ENCODE data around the gene INSRR. TPM values are rescaled to one million over a fixed set of nuclear protein-coding genes. Genes with fewer than 3 reads are reported as not detected.
A peak's percentile ranks its signal among the peaks of the same experiment; 100 is the strongest.

INSRR gene
- total RNA-seq, 3 donors from 2014 or later, result 0.15 to 0.33 TPM; not detected in 1

DNA sequence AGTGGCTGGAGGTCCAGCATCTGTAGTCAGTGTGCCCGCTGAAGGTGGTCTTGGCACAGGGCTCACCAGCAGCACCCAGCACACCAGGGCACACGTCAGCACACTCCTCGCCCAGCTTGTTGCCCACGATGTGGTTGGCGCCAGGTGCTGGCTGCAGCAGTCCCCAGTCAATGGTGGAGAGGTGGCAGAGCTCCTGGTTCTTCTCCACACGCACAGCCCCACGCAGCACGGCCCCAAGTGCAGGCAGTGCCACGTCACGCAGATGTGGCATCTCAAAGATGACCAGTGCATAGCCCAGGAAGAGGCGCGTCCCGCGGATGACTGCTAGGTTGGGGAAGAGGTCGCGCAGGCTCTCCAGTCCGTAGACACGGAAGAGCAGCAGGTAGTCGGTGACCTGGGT is 5.2 kb downstream of the INSRR start:
- intact Hi-C loops (cut with DNase I; ENCODE audit: low total_unique reads), result no loop called here
- peaks cover 0 to 10% of the 10 kb centered on the region in 2 donors for H3K27me3 ChIP-seq

DNA sequence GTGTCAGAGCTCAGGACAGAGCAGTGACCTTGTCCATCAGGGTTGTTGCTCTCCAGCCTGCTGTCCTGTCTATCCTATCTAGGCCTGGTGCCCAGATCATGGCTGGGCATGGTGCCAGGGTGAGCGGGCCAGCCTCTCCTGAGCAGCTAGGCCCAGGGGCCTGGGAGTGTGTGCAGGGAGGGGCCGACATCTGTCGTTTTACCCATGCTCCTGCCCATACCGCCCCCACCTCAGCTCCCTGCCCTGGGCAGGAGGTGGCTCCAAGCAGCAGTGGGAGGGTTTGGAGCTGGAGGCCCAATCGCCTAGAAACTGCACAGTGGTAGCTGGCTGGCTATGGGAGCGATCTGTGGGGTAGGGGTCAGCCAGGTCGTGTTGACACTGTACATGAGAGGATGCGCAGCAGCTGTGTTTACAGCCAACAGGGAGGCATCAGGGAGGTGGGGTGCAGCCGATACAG is 6.5 kb downstream of the INSRR start:
- peak; percentile 42 to 77 for DNase-seq (ENCODE audit: low spot score in 2 of 2)
- Histone ChIP-seq H3K36me3 (no peaks in the 10 kb centered on the region), H3K4me1 (no peaks in the 10 kb centered on the region), H3K9me3 (no peaks in the 10 kb centered on the region), H3K27ac (no peak overlapping the region), H3K4me3 (no peak overlapping the region), H3K27me3 (peaks cover 0 to 6% of the 10 kb centered on the region in 2 donors)
- intact Hi-C loops (cut with DNase I; ENCODE audit: low total_unique reads), result no loop called here
- TF ChIP-seq POLR2AphosphoS5 (IDR thresholded peaks at IDR 0.05) (no peak), POLR2A (IDR thresholded peaks at IDR 0.05) (no peak)
- TF ChIP-seq, protein P1, sequence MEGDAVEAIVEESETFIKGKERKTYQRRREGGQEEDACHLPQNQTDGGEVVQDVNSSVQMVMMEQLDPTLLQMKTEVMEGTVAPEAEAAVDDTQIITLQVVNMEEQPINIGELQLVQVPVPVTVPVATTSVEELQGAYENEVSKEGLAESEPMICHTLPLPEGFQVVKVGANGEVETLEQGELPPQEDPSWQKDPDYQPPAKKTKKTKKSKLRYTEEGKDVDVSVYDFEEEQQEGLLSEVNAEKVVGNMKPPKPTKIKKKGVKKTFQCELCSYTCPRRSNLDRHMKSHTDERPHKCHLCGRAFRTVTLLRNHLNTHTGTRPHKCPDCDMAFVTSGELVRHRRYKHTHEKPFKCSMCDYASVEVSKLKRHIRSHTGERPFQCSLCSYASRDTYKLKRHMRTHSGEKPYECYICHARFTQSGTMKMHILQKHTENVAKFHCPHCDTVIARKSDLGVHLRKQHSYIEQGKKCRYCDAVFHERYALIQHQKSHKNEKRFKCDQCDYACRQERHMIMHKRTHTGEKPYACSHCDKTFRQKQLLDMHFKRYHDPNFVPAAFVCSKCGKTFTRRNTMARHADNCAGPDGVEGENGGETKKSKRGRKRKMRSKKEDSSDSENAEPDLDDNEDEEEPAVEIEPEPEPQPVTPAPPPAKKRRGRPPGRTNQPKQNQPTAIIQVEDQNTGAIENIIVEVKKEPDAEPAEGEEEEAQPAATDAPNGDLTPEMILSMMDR (IDR thresholded peaks at IDR 0.05), result no peak

More for the DNA sequence above, 5.2 kb downstream of the INSRR start:
- Histone ChIP-seq H3K27ac (no peak overlapping the region), H3K4me1 (no peaks in the 10 kb centered on the region), H3K9me3 (no peaks in the 10 kb centered on the region), H3K4me3 (no peak overlapping the region), H3K36me3 (no peaks in the 10 kb centered on the region)
- no peak for TF ChIP-seq POLR2AphosphoS5 (IDR thresholded peaks at IDR 0.05)
- TF ChIP-seq, protein P1 (IDR thresholded peaks at IDR 0.05), result no peak
- TF ChIP-seq POLR2A (IDR thresholded peaks at IDR 0.05), result no peak
- no peak for DNase-seq (ENCODE audit: low spot score in 2 of 2)

DNA sequence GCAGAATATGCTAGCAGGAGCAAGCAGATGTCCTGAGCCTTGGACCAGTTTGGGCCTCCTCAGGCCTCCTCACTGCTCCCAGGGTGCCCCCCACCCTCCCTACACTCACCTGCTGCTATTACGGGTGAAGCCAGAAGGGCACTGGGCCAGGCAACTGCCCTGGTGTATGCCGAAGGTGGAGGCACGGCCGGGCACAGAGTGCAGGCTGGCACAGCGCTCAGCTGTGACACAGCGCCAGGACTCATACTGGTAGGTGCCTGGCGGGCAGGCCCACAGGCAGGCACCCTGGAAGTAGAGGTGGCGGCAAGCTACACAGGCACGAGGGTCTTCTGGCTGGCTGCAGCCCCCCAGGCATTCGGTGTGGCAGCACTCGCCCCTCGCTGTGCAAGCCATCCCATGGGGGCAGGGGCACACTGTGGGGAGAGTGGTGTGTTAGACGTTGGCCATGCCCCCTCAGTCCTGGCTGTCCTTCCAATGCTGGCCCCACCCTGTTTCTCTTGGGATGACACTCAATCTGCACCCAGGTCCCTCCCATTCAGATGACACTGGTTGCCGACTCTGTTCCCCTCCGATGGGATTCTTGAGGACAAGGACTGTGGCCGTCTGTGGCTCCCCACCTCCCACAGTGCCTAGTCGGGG is 7.0 kb downstream of the INSRR start:
- no peak for TF ChIP-seq POLR2A (IDR thresholded peaks at IDR 0.05)
- TF ChIP-seq, protein P1 (IDR thresholded peaks at IDR 0.05), result no peak
- TF ChIP-seq POLR2AphosphoS5 (IDR thresholded peaks at IDR 0.05), result no peak
- H3K4me1 ChIP-seq, result no peaks in the 10 kb centered on the region

DNA sequence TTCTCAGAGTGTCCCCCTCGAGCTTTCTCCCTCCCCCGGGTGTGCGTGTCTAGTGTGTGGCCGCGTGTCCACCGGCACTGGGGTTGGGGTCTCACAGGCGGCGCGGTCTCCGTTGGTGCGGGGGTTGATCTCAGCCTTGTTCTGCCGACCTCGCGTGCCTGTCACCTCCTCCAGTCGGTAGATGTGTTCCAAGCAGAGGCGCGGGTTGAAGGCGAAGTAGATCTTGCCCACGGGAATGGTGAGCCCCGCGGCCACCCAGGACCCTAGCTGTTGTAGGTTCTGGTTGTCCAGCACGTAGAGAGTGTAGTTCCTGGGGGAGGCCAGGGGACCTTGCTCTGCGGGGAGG is 9.8 kb downstream of the INSRR start:
- peaks cover 0 to 24% of the 10 kb centered on the region in 2 donors for H3K27me3 ChIP-seq

More for the DNA sequence above, 7.0 kb downstream of the INSRR start:
- no peak overlapping the region for H3K4me3 ChIP-seq
- DNase-seq (ENCODE audit: low spot score in 2 of 2), result no peak
- no peak overlapping the region for H3K27ac ChIP-seq
- no peaks in the 10 kb centered on the region for H3K36me3 ChIP-seq
- intact Hi-C loops (cut with DNase I; ENCODE audit: low total_unique reads), result loop anchor here (1.0 kb wide), 1 partner anchor 17 kb away; no protein-coding TSS in a partner anchor
- peaks cover 0 to 6% of the 10 kb centered on the region in 2 donors for H3K27me3 ChIP-seq
- H3K9me3 ChIP-seq, result no peaks in the 10 kb centered on the region

More for the DNA sequence above, 9.8 kb downstream of the INSRR start:
- TF ChIP-seq POLR2A (IDR thresholded peaks at IDR 0.05) (no peak), POLR2AphosphoS5 (IDR thresholded peaks at IDR 0.05) (no peak)
- TF ChIP-seq, protein P1 (IDR thresholded peaks at IDR 0.05), result no peak
- Histone ChIP-seq H3K36me3 (no peaks in the 10 kb centered on the region), H3K4me3 (peak overlapping the region in 1 of 3 donors; percentile 35), H3K27ac (no peak overlapping the region), H3K4me1 (no peaks in the 10 kb centered on the region), H3K9me3 (no peaks in the 10 kb centered on the region)
- no peak for DNase-seq (ENCODE audit: low spot score in 2 of 2)
- intact Hi-C loops (cut with DNase I; ENCODE audit: low total_unique reads), result loop anchor here (1.0 kb wide), 1 partner anchor 36 kb away; no protein-coding TSS in a partner anchor
